GM12878 (cell line): ENCODE measurements around the gene HSD17B14. TPM values are rescaled to one million over a fixed set of nuclear protein-coding genes. Genes with fewer than 3 reads are reported as not detected.

Experiments
- BRCA1 ChIP-seq: IDR thresholded peaks from 2 replicates; pipeline ENCODE4 v1.6.1; 2011; ENCODE audit warnings: low read depth, low read length, improper control_type of control experiment
- CBFB ChIP-seq: IDR thresholded peaks from 2 replicates; pipeline ENCODE4 v1.6.1; 2016; ENCODE audit warnings: antibody characterized with exemption, low read depth
- CHD4 ChIP-seq: fragments of 200-600 bp; sonication (generic); IDR thresholded peaks from 2 replicates; pipeline ENCODE4 v1.6.1; 2016; ENCODE audit warnings: mild to moderate bottlenecking
- CREM ChIP-seq: IDR thresholded peaks from 2 replicates; pipeline ENCODE4 v1.6.1; 2014; ENCODE audit warnings: antibody characterized with exemption, low read depth
- EED ChIP-seq: sonication (generic); IDR thresholded peaks from 2 replicates; pipeline ENCODE4 v1.6.1; 2016; ENCODE audit warnings: antibody characterized with exemption, low read depth
- EP300 ChIP-seq, 2 experiments: fragments of 150-350 bp in 1 of 2; IDR thresholded peaks; 2 replicates each; pipeline ENCODE4 v1.6.1; 2011 to 2012; ENCODE audit warnings: low read depth in 2 of 2, low read length in 2 of 2, borderline replicate concordance in 1 of 2, improper control_type of control experiment in 1 of 2, inconsistent platforms in 1 of 2; ENCODE audit not compliant: control insufficient read depth in 1 of 2
- GABPA ChIP-seq: IDR thresholded peaks from 2 replicates; pipeline ENCODE4 v1.6.1; 2014; ENCODE audit warnings: antibody characterized with exemption, low read depth, mild to moderate bottlenecking, inconsistent platforms
- GATAD2B ChIP-seq: fragments of 450-650 bp; conservative IDR thresholded peaks from 2 replicates; pipeline ENCODE4 v1.6.1; 2017; ENCODE audit warnings: low read depth, mild to moderate bottlenecking, moderate library complexity
- IKZF2 ChIP-seq, 2 experiments: fragments of 450-650 bp; IDR thresholded peaks; 2 replicates each; pipeline ENCODE4 v1.6.1; 2017; ENCODE audit warnings: mild to moderate bottlenecking in 2 of 2, moderate library complexity in 2 of 2
- RFX5 ChIP-seq: IDR thresholded peaks from 2 replicates; pipeline ENCODE4 v1.6.1; 2011; ENCODE audit warnings: low read depth, low read length, improper control_type of control experiment
- SMAD1 ChIP-seq: fragments of 450-650 bp; IDR thresholded peaks from 2 replicates; pipeline ENCODE4 v1.6.1; 2018; ENCODE audit warnings: mild to moderate bottlenecking, low read depth; ENCODE audit not compliant: partially characterized antibody
- SREBF2 ChIP-seq: IDR thresholded peaks from 2 replicates; pipeline ENCODE4 v1.6.1; 2012; ENCODE audit warnings: mild to moderate bottlenecking, low read length
- ZNF207 ChIP-seq: fragments of 450-650 bp; IDR thresholded peaks from 2 replicates; pipeline ENCODE4 v1.6.1; 2014; ENCODE audit warnings: antibody characterized with exemption, mild to moderate bottlenecking, borderline replicate concordance
- ZNF217 ChIP-seq: fragments of 450-650 bp; IDR thresholded peaks from 2 replicates; pipeline ENCODE4 v1.6.1; 2017; ENCODE audit warnings: antibody characterized with exemption, mild to moderate bottlenecking
- ZNF274 ChIP-seq: IDR thresholded peaks from one replicate; pipeline ENCODE4 v1.8.0; 2011; ENCODE audit not compliant: insufficient read length, insufficient read depth
- polyA plus RNA-seq, 11 experiments: library from polyadenylated mRNA; depleted of rRNA in 4 of 11; unstranded in 6 of 11; stranded (reverse) in 5 of 11; fragments of >200 nt; fragmentation: Nextera tagmentation in 4 of 11; fragmentation: Illumina TruSeq in 1 of 11; extraction: Ambion mirVana in 4 of 11; extraction: Trizol in 1 of 11; gene quantifications; 1 replicate in 1 of 11; 2 replicates in 10 of 11; pipeline versions ENCODE4 v1.2.1 to v1.2.3, GENCODE V29; 2011 to 2016; ENCODE audit warnings: inconsistent platforms in 2 of 11, missing spikeins in 2 of 11, low read depth in 1 of 11
- total RNA-seq, 4 experiments: library from RNA; depleted of rRNA in 3 of 4; stranded (reverse); fragments of >200 nt in 3 of 4; fragmentation: Illumina TruSeq in 1 of 4; extraction: Trizol in 1 of 4; gene quantifications; 2 replicates each; pipeline versions ENCODE4 v1.2.1 to v1.2.3, GENCODE V29; 2013 to 2021
- TF ChIP-seq, protein P1 (sequence below): IDR thresholded peaks from 2 replicates; pipeline ENCODE4 v1.6.1; 2011; ENCODE audit warnings: borderline replicate concordance, low read depth, mild to moderate bottlenecking, moderate library complexity, low read length; ENCODE audit not compliant: insufficient read depth, poor library complexity, severe bottlenecking
- TF ChIP-seq, protein P2 (sequence below): fragments of 450-650 bp; IDR thresholded peaks from 2 replicates; pipeline ENCODE4 v1.6.1; 2017; ENCODE audit warnings: antibody characterized with exemption, mild to moderate bottlenecking, moderate library complexity
- TF ChIP-seq, protein P3 (sequence below): fragments of 450-650 bp; formaldehyde crosslinking; IDR thresholded peaks from 2 replicates; pipeline ENCODE4 v1.4.0; 2020; ENCODE audit warnings: mild to moderate bottlenecking, moderate library complexity
- TF ChIP-seq, protein P4 (sequence below): fragments of 450-650 bp; IDR thresholded peaks from 2 replicates; pipeline ENCODE4 v1.6.1; 2018; ENCODE audit warnings: mild to moderate bottlenecking, low read depth, moderate library complexity; ENCODE audit not compliant: partially characterized antibody

HSD17B14 gene
- total and polyA plus RNA-seq, 10 of the 15 experiments (the other 5 are each of a cell fraction or from before 2014, with no cell fraction given): 0.21 to 4.1 (median 0.61) TPM

DNA sequence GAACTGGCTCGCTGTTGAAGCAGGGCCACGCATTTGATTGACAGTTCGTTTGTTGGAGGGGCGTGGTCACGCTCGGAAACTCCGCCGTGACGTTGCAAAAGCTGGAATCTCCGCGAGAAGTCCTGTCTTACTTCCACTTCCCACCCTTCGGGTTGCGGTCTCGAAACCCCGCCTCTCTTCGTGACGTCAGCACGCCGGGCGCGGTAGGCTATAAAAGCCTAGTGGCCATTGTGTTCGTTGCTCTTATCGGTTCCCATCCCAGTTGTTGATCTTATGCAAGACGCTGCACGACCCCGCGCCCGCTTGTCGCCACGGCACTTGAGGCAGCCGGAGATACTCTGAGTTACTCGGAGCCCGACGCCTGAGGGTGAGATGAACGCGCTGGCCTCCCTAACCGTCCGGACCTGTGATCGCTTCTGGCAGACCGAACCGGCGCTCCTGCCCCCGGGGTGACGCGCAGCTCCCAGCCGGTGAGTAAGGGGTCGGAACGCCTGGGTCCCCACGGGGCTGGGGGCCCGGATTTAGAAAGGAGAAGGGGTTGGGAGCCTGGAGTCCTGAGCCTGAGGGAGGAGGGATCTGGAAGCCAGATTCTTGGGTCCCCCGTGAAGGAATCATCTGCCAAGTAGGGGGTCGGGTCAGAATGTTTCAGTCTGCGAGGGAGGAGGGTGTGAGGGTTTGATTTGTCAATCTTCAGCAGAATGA, 36.0 kb upstream of the HSD17B14 start, which contains the start of gene PPP1R15A (continued):
- TF ChIP-seq, protein P1, sequence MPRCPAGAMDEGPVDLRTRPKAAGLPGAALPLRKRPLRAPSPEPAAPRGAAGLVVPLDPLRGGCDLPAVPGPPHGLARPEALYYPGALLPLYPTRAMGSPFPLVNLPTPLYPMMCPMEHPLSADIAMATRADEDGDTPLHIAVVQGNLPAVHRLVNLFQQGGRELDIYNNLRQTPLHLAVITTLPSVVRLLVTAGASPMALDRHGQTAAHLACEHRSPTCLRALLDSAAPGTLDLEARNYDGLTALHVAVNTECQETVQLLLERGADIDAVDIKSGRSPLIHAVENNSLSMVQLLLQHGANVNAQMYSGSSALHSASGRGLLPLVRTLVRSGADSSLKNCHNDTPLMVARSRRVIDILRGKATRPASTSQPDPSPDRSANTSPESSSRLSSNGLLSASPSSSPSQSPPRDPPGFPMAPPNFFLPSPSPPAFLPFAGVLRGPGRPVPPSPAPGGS: no peak
- peak; percentile 69; the same call in 1 of the 2 replicates for TF ChIP-seq RFX5
- TF ChIP-seq CHD4: no peak
- TF ChIP-seq, protein P2, sequence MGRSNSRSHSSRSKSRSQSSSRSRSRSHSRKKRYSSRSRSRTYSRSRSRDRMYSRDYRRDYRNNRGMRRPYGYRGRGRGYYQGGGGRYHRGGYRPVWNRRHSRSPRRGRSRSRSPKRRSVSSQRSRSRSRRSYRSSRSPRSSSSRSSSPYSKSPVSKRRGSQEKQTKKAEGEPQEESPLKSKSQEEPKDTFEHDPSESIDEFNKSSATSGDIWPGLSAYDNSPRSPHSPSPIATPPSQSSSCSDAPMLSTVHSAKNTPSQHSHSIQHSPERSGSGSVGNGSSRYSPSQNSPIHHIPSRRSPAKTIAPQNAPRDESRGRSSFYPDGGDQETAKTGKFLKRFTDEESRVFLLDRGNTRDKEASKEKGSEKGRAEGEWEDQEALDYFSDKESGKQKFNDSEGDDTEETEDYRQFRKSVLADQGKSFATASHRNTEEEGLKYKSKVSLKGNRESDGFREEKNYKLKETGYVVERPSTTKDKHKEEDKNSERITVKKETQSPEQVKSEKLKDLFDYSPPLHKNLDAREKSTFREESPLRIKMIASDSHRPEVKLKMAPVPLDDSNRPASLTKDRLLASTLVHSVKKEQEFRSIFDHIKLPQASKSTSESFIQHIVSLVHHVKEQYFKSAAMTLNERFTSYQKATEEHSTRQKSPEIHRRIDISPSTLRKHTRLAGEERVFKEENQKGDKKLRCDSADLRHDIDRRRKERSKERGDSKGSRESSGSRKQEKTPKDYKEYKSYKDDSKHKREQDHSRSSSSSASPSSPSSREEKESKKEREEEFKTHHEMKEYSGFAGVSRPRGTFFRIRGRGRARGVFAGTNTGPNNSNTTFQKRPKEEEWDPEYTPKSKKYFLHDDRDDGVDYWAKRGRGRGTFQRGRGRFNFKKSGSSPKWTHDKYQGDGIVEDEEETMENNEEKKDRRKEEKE: no peak
- TF ChIP-seq ZNF274: no peak
- no peak for TF ChIP-seq GABPA
- no peak; the same call in 1 of the 2 replicates for TF ChIP-seq GATAD2B
- TF ChIP-seq CBFB: peak; percentile 94
- peak; percentile 31 to 44; a peak in 2 of 4 replicates for TF ChIP-seq IKZF2 (IDR thresholded peaks at IDR 0.05)
- peak; percentile 92 for TF ChIP-seq SMAD1
- TF ChIP-seq BRCA1: peak; percentile 55; the same call in 1 of the 2 replicates
- peak; percentile 72 for TF ChIP-seq ZNF207
- TF ChIP-seq EP300 (IDR thresholded peaks at IDR 0.05; ENCODE audit: borderline replicate concordance in 1 of 2, control insufficient read depth in 1 of 2, low read depth in 2 of 2, low read length in 2 of 2): peak in 1 of 2 experiments; percentile 41; a peak in 1 of 4 replicates
- TF ChIP-seq, protein P3, sequence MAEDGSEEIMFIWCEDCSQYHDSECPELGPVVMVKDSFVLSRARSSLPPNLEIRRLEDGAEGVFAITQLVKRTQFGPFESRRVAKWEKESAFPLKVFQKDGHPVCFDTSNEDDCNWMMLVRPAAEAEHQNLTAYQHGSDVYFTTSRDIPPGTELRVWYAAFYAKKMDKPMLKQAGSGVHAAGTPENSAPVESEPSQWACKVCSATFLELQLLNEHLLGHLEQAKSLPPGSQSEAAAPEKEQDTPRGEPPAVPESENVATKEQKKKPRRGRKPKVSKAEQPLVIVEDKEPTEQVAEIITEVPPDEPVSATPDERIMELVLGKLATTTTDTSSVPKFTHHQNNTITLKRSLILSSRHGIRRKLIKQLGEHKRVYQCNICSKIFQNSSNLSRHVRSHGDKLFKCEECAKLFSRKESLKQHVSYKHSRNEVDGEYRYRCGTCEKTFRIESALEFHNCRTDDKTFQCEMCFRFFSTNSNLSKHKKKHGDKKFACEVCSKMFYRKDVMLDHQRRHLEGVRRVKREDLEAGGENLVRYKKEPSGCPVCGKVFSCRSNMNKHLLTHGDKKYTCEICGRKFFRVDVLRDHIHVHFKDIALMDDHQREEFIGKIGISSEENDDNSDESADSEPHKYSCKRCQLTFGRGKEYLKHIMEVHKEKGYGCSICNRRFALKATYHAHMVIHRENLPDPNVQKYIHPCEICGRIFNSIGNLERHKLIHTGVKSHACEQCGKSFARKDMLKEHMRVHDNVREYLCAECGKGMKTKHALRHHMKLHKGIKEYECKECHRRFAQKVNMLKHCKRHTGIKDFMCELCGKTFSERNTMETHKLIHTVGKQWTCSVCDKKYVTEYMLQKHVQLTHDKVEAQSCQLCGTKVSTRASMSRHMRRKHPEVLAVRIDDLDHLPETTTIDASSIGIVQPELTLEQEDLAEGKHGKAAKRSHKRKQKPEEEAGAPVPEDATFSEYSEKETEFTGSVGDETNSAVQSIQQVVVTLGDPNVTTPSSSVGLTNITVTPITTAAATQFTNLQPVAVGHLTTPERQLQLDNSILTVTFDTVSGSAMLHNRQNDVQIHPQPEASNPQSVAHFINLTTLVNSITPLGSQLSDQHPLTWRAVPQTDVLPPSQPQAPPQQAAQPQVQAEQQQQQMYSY (CRISPR knock-in tag): no peak
- TF ChIP-seq EED: 0 out of 2 replicates have a peak, but pooled peaks have one; percentile 14
- TF ChIP-seq, protein P4, sequence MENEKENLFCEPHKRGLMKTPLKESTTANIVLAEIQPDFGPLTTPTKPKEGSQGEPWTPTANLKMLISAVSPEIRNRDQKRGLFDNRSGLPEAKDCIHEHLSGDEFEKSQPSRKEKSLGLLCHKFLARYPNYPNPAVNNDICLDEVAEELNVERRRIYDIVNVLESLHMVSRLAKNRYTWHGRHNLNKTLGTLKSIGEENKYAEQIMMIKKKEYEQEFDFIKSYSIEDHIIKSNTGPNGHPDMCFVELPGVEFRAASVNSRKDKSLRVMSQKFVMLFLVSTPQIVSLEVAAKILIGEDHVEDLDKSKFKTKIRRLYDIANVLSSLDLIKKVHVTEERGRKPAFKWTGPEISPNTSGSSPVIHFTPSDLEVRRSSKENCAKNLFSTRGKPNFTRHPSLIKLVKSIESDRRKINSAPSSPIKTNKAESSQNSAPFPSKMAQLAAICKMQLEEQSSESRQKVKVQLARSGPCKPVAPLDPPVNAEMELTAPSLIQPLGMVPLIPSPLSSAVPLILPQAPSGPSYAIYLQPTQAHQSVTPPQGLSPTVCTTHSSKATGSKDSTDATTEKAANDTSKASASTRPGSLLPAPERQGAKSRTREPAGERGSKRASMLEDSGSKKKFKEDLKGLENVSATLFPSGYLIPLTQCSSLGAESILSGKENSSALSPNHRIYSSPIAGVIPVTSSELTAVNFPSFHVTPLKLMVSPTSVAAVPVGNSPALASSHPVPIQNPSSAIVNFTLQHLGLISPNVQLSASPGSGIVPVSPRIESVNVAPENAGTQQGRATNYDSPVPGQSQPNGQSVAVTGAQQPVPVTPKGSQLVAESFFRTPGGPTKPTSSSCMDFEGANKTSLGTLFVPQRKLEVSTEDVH: no peak
- no peak for TF ChIP-seq SREBF2
- peak; percentile 95 for TF ChIP-seq CREM
- TF ChIP-seq ZNF217: no peak
